Spleen (tissue), 11 donors: ENCODE data around the gene UBIAD1. TPM values are rescaled to one million over a fixed set of nuclear protein-coding genes. Genes with fewer than 3 reads are reported as not detected.
"Not testable (repeated sequence)": the region's sequence is repeated elsewhere in the genome, so short reads cannot be mapped to it uniquely, and the experiment has no call there.

Experiments used
- DNase-seq: peaks from one replicate; pipeline ENCODE4 v3.0.0-alpha.2; 2020
- H3K27ac ChIP-seq, 8 donors: fragments of 200-600 bp; sonication (generic) in 7 of 8; 1 replicate in 4 of 8; 2 replicates in 4 of 8; pipeline versions ENCODE4 v1.5.0 to v1.8.0; 2016 to 2021; ENCODE audit warnings: inconsistent platforms in 4 of 8, mild to moderate bottlenecking in 4 of 8, moderate library complexity in 1 of 8
- H3K27me3 ChIP-seq, 7 donors: fragments of 200-600 bp; sonication (generic) in 6 of 7; replicated peaks in 1 of 7; 1 replicate in 4 of 7; 2 replicates in 3 of 7; pipeline versions ENCODE4 v1.5.0 to v1.8.0; 2016 to 2021; ENCODE audit warnings: inconsistent platforms in 3 of 7, mild to moderate bottlenecking in 1 of 7
- H3K36me3 ChIP-seq, 6 donors: fragments of 200-600 bp; sonication (generic) in 5 of 6; 1 replicate in 4 of 6; 2 replicates in 2 of 6; pipeline versions ENCODE4 v1.5.0 to v1.8.0; 2016 to 2021; ENCODE audit warnings: inconsistent platforms in 2 of 6
- H3K4me1 ChIP-seq, 6 donors: fragments of 200-600 bp; sonication (generic) in 5 of 6; 1 replicate in 3 of 6; 2 replicates in 3 of 6; pipeline versions ENCODE4 v1.5.0 to v1.8.0; 2016 to 2021; ENCODE audit warnings: inconsistent platforms in 3 of 6
- H3K4me3 ChIP-seq, 8 donors: fragments of 200-600 bp; sonication (generic) in 7 of 8; 1 replicate in 4 of 8; 2 replicates in 4 of 8; pipeline versions ENCODE4 v1.5.0 to v1.8.0; 2016 to 2021; ENCODE audit warnings: inconsistent platforms in 4 of 8, mild to moderate bottlenecking in 4 of 8, moderate library complexity in 2 of 8
- H3K9me3 ChIP-seq, 8 donors: fragments of 200-600 bp; sonication (generic) in 7 of 8; 1 replicate in 4 of 8; 2 replicates in 4 of 8; pipeline versions ENCODE4 v1.5.0 to v1.8.0; 2016 to 2021; ENCODE audit warnings: inconsistent platforms in 4 of 8
- POLR2A ChIP-seq, 3 donors: fragments of 450-650 bp; IDR thresholded peaks; one replicate each; pipeline ENCODE4 v1.5.1; 2017; ENCODE audit warnings: antibody characterized with exemption in 3 of 3, mild to moderate bottlenecking in 1 of 3
- POLR2AphosphoS5 ChIP-seq, 3 donors: sonication (generic); formaldehyde crosslinking; IDR thresholded peaks; one replicate each; pipeline ENCODE4 v1.5.1; 2017; ENCODE audit warnings: antibody characterized with exemption in 3 of 3
- WGBS, 5 donors: extraction: QIAGEN DNeasy Blood & Tissue Kit in 3 of 5; methylation state at CpG; one replicate each; pipeline versions ENCODE4 v1.1.5 to v1.1.7; 2013 to 2018; 5-methylcytosine and 5-hydroxymethylcytosine counted together
- intact Hi-C: fragments of 100-400 bp; cut with DNase I; formaldehyde crosslinking; loops from one replicate; pipeline ENCODE4 v1.15.0; 2023; ENCODE audit warnings: low total_unique reads
- polyA plus RNA-seq, 3 donors: library from polyadenylated mRNA; stranded (reverse); fragments of 200-250 nt; gene quantifications; one replicate each; pipeline ENCODE4 v1.2.1, GENCODE V29; 2013
- total RNA-seq, 7 donors: library from RNA; depleted of rRNA in 3 of 7; stranded (reverse); fragments of >200 nt in 3 of 7; fragmentation: NEBNext Ultra II Directional in 4 of 7; extraction: Animal tissue kit (Norgen Biotek cat#: 25700) in 4 of 7; gene quantifications; one replicate each; pipeline versions ENCODE4 v1.1.0 to v1.2.1, GENCODE V29; 2016 to 2021
- TF ChIP-seq, protein P1 (sequence below), 11 experiments: fragments of 200-600 bp in 7 of 11; fragments of 450-650 bp in 4 of 11; sonication (generic) in 4 of 11; IDR thresholded peaks in 8 of 11; conservative IDR thresholded peaks in 3 of 11; 1 replicate in 7 of 11; 2 replicates in 4 of 11; pipeline versions ENCODE4 v1.4.0 to v1.8.0; 2016 to 2021; ENCODE audit warnings: antibody characterized with exemption in 11 of 11, inconsistent platforms in 4 of 11, mild to moderate bottlenecking in 1 of 11
- donor health status: healthy with polysubstance abuse.
- donor health status: DM: no; HTN: no; CAD: no; lungs with moderate emphysema.
- donor health status: DM: no; HTN: no; CAD: no.
- donor health status: Bipolar disorder and iron deficiency.
- donor health status: healthy.
- donor health status: DM: no; HTN: no; CAD: no.
- donor health status: DM: yes; HTN: yes; CAD: no.

The UBIAD1 gene
- total and polyA plus RNA-seq, 10 donors: 6.8 to 18.5 (median 15.7) TPM

GRCh38 chr1:11256299-11256698 is 16.7 kb upstream of the UBIAD1 start:
- no peak for DNase-seq
- H3K36me3 ChIP-seq: peaks cover 6 to 85% (median 78%) of the 10 kb centered on the region in 6 donors
- H3K4me1 ChIP-seq: peaks cover under 1 to 14% (median 10%) of the 10 kb centered on the region in 6 donors
- no peak overlapping the region for H3K27ac ChIP-seq
- TF ChIP-seq POLR2A (IDR thresholded peaks at IDR 0.05): no peak
- TF ChIP-seq, protein P1, sequence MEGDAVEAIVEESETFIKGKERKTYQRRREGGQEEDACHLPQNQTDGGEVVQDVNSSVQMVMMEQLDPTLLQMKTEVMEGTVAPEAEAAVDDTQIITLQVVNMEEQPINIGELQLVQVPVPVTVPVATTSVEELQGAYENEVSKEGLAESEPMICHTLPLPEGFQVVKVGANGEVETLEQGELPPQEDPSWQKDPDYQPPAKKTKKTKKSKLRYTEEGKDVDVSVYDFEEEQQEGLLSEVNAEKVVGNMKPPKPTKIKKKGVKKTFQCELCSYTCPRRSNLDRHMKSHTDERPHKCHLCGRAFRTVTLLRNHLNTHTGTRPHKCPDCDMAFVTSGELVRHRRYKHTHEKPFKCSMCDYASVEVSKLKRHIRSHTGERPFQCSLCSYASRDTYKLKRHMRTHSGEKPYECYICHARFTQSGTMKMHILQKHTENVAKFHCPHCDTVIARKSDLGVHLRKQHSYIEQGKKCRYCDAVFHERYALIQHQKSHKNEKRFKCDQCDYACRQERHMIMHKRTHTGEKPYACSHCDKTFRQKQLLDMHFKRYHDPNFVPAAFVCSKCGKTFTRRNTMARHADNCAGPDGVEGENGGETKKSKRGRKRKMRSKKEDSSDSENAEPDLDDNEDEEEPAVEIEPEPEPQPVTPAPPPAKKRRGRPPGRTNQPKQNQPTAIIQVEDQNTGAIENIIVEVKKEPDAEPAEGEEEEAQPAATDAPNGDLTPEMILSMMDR (IDR thresholded peaks at IDR 0.05 in 8 of 11, conservative IDR thresholded peaks at IDR 0.05 in 3 of 11): no peak
- no peak for TF ChIP-seq POLR2AphosphoS5 (IDR thresholded peaks at IDR 0.05)
- H3K27me3 ChIP-seq: no peaks in the 10 kb centered on the region
- H3K9me3 ChIP-seq: no peaks in the 10 kb centered on the region
- 82 to 100% (median 96%) methylated on average over 1 of the region's 1 CpG for WGBS, 5 donors
- intact Hi-C loops: no loop called here
- H3K4me3 ChIP-seq: no peak overlapping the region

GRCh38 chr1:11262171-11263049 is 10.6 kb upstream of the UBIAD1 start, which contains the start of gene MTOR:
Gene MTOR (minus strand): TSS chr1:11262551. CDS start chr1:11259409, 3,142 bp downstream.
- 0 to 1% (median 0%) methylated on average over 52 to 60 of the region's 60 CpGs for WGBS, 5 donors

DNA sequence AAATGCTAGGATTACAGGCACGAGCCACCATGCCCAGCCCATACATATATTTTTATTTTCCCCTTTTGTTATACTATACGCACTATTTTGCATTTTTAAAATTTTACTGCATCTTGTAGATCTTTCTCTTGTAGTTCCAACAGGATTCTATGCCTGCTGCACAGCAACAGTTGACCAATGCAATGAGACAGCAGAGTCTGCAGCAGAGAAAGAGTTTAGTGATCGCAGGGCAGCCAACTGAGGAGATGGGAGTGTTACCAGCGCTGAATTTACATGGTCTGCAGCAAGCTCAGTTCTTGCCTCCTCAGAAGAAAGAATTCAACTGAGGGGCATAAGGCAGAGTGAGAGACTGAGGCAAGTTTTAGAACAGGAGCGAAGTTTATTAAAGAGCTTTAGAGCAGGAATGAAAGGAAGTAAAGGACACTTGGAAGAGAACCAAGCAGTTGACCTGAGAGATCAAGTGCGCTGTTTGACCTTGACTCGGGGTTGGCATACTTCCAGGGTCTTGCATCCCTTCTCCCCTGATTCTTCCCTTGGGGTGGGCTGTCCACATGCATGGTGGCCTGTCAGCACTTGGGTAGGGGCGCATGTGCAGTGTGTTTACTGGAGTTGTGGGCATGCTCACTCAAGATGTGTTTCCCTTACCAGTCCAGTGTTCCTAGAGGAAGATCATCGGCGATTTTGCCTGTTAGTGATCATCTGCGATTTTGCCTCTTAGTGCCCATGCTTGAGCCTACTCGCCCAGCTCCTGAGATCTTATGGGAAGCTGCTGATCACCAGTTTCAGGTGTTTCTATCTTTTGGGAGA is 6.5 kb upstream of the UBIAD1 start:
- Histone ChIP-seq H3K27ac (no peak overlapping the region), H3K4me1 (peaks cover 3 to 17% (median 11%) of the 10 kb centered on the region in 6 donors), H3K27me3 (no peaks in the 10 kb centered on the region), H3K4me3 (no peak overlapping the region), H3K9me3 (no peaks in the 10 kb centered on the region), H3K36me3 (no peaks in the 10 kb centered on the region)
- DNase-seq: no peak
- WGBS, 5 donors: 74 to 84% (median 79%) methylated on average over 12 of the region's 12 CpGs
- intact Hi-C loops: no loop called here
- TF ChIP-seq, protein P1 (IDR thresholded peaks at IDR 0.05 in 8 of 11, conservative IDR thresholded peaks at IDR 0.05 in 3 of 11): no peak
- TF ChIP-seq POLR2A (IDR thresholded peaks at IDR 0.05): no peak
- TF ChIP-seq POLR2AphosphoS5 (IDR thresholded peaks at IDR 0.05): no peak

More at GRCh38 chr1:11262171-11263049, 10.6 kb upstream of the UBIAD1 start, which contains the start of gene MTOR:
- Histone ChIP-seq H3K36me3 (peaks cover 0 to 24% (median 20%) of the 10 kb centered on the region in 6 donors), H3K27me3 (no peaks in the 10 kb centered on the region), H3K4me3 (peak within 1 kb of the TSS; percentile 90 to 100 (median 98)), H3K4me1 (peaks cover 6 to 30% (median 23%) of the 10 kb centered on the region in 6 donors), H3K9me3 (no peaks in the 10 kb centered on the region), H3K27ac (peak within 1 kb of the TSS; percentile 75 to 93 (median 86))
- intact Hi-C loops: no loop called here
- TF ChIP-seq POLR2AphosphoS5 (IDR thresholded peaks at IDR 0.05) (peak; percentile 91 to 92 (median 92)), POLR2A (IDR thresholded peaks at IDR 0.05) (peak in 1 of 3 donors; percentile 51)
- TF ChIP-seq, protein P1 (IDR thresholded peaks at IDR 0.05 in 8 of 11, conservative IDR thresholded peaks at IDR 0.05 in 3 of 11): peak in 3 of 11 experiments; percentile 6 to 38 (median 14)
- DNase-seq: peak; percentile 98

DNA sequence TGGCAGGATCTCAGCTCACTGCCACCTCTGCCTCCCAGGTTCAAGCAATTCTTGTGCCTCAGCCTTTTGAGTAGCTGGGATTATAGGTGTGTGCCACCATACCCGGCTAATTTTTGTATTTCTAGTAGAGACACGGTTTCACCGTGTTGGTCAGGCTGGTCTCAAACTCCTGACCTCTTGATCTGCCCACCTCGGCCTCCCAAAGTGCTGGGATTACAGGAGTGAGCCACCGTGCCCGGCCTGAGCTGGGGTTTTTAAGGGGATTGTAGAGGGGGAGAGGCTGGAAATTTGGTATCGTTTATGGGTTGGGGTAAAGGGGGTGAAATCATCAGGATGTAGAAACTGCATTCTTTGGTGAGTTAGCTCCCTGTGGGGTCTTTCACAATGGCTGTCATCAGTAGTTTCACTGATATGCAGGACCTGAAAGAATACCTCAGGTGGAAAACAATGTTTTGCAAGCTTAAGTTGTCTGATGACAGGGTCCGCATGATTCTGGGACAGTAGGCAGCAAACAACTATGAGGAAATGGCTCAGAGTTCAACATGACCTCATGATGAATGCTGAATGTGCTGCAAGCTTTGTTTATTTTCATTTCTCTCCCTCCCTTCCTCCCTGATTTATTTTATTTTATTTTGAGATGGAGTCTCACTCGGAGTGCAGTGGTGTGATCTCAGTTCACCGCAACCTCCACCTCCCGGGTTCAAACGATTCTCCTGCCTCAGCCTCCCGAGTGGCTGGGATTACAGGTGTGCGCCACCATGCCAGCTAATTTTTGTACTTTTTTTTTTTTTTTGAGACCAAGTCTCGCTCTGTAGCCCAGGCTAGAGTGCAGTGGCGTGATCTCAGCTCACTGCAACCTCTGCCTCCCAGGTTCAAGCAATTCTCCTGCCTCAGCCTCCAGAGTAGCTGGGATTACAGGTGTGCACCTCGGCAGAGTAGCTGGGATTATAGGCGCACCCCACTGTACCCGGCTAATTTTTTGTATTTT is 5.4 kb upstream of the UBIAD1 start:
- H3K9me3 ChIP-seq, H3K27ac ChIP-seq, intact Hi-C loops, H3K4me3 ChIP-seq, H3K27me3 ChIP-seq, DNase-seq, H3K36me3 ChIP-seq: not testable (repeated sequence)
- 82 to 93% (median 86%) methylated on average over 19 of the region's 19 CpGs for WGBS, 5 donors
- peaks cover 0 to 15% (median 11%) of the 10 kb centered on the region in 6 donors for H3K4me1 ChIP-seq
